HEK293 (cell line): ENCODE data around the gene PAQR5.

Experiments
- CTCF ChIA-PET: fragments of 350-600 bp; formaldehyde crosslinking; extraction: SDS; loops from one replicate; lab custom pipeline; 2021; ENCODE audit warnings: antibody characterized with exemption; lab: Yijun Ruan, JAX
- POLR2A ChIA-PET: fragments of 300-600 bp; formaldehyde crosslinking; extraction: SDS; loops from one replicate; lab custom pipeline; 2020; ENCODE audit warnings: antibody characterized with exemption, inconsistent platforms; lab: Yijun Ruan, JAX
- H3K27ac ChIP-seq: fragments of 200-500 bp; sonication (Bioruptor generic); 2 replicates; pipeline ENCODE4 v1.5.1; 2014; ENCODE audit warnings: low read depth, low read length, control low read depth, inconsistent platforms; ENCODE audit errors: extremely low read depth
- H3K36me3 ChIP-seq, 2 experiments: fragments of 200-500 bp in 1 of 2; sonication (Bioruptor generic) in 1 of 2; 1 replicate in 1 of 2; 2 replicates in 1 of 2; pipeline ENCODE4 v1.5.1; 2014 to 2017; ENCODE audit warnings: inconsistent platforms in 2 of 2, low read length in 2 of 2; ENCODE audit not compliant: control insufficient read depth in 2 of 2, insufficient read depth in 1 of 2
- H3K4me1 ChIP-seq: fragments of 200-500 bp; sonication (Bioruptor generic); 2 replicates; pipeline ENCODE4 v1.5.1; 2014; ENCODE audit warnings: mild to moderate bottlenecking, low read length, inconsistent platforms; ENCODE audit not compliant: control insufficient read depth, insufficient read depth
- H3K4me3 ChIP-seq: 2 replicates; pipeline ENCODE4 v1.5.1; 2011; ENCODE audit warnings: low read depth, mild to moderate bottlenecking, control low read depth, low read length, moderate library complexity
- H3K9me3 ChIP-seq: fragments of 200-500 bp; sonication (Bioruptor generic); 2 replicates; pipeline ENCODE4 v1.5.1; 2014; ENCODE audit warnings: low read depth, low read length, inconsistent platforms; ENCODE audit not compliant: control insufficient read depth, insufficient read depth
- EGR2 ChIP-seq: fragments of 450-650 bp; formaldehyde crosslinking; IDR thresholded peaks from 2 replicates; pipeline ENCODE4 v1.5.1; 2016; ENCODE audit warnings: low read depth, missing biosample characterization, missing genetic modification characterization
- GLIS2 ChIP-seq: fragments of 450-650 bp; formaldehyde crosslinking; IDR thresholded peaks from 2 replicates; pipeline ENCODE4 v1.5.1; 2016; ENCODE audit warnings: missing biosample characterization, missing genetic modification characterization
- INSM2 ChIP-seq: fragments of 450-650 bp; formaldehyde crosslinking; IDR thresholded peaks from 2 replicates; pipeline ENCODE4 v1.5.1; 2016; ENCODE audit warnings: missing biosample characterization, missing genetic modification characterization
- MYNN ChIP-seq: fragments of 450-650 bp; formaldehyde crosslinking; IDR thresholded peaks from 2 replicates; pipeline ENCODE4 v1.5.1; 2016; ENCODE audit warnings: missing biosample characterization, missing genetic modification characterization, borderline replicate concordance
- OSR2 ChIP-seq: fragments of 450-650 bp; formaldehyde crosslinking; IDR thresholded peaks from 2 replicates; pipeline ENCODE4 v1.5.1; 2016; ENCODE audit warnings: missing biosample characterization, missing genetic modification characterization
- OVOL3 ChIP-seq: fragments of 450-650 bp; formaldehyde crosslinking; IDR thresholded peaks from 2 replicates; pipeline ENCODE4 v1.5.1; 2016; ENCODE audit warnings: missing biosample characterization, missing genetic modification characterization
- PBX3 ChIP-seq: sonication (generic); formaldehyde crosslinking; IDR thresholded peaks from 2 replicates; pipeline ENCODE4 v1.8.1; 2022; ENCODE audit warnings: mild to moderate bottlenecking, moderate library complexity, missing genetic modification reagents
- REPIN1 ChIP-seq: fragments of 450-650 bp; formaldehyde crosslinking; IDR thresholded peaks from 2 replicates; pipeline ENCODE4 v1.5.1; 2017; ENCODE audit warnings: missing biosample characterization, missing genetic modification characterization, low read depth
- REST ChIP-seq: fragments of 450-650 bp; formaldehyde crosslinking; IDR thresholded peaks from 2 replicates; pipeline ENCODE4 v1.5.1; 2016; ENCODE audit warnings: missing biosample characterization, missing genetic modification characterization
- ZBTB48 ChIP-seq: fragments of 450-650 bp; formaldehyde crosslinking; IDR thresholded peaks from 2 replicates; pipeline ENCODE4 v1.5.1; 2016; ENCODE audit warnings: missing biosample characterization, missing genetic modification characterization
- ZFHX2 ChIP-seq: fragments of 450-650 bp; formaldehyde crosslinking; conservative IDR thresholded peaks from 2 replicates; pipeline ENCODE4 v1.5.1; 2016; ENCODE audit warnings: missing biosample characterization, missing genetic modification characterization
- ZFP3 ChIP-seq: fragments of 450-650 bp; formaldehyde crosslinking; IDR thresholded peaks from 2 replicates; pipeline ENCODE4 v1.5.1; 2016; ENCODE audit warnings: low read depth, missing biosample characterization, missing genetic modification characterization
- ZNF16 ChIP-seq: fragments of 450-650 bp; formaldehyde crosslinking; IDR thresholded peaks from 2 replicates; pipeline ENCODE4 v1.5.1; 2016; ENCODE audit warnings: low read depth, missing biosample characterization, missing genetic modification characterization
- ZNF175 ChIP-seq: fragments of 450-650 bp; formaldehyde crosslinking; IDR thresholded peaks from 2 replicates; pipeline ENCODE4 v1.5.1; 2016; ENCODE audit warnings: missing biosample characterization, missing genetic modification characterization
- ZNF23 ChIP-seq: fragments of 450-650 bp; formaldehyde crosslinking; IDR thresholded peaks from 2 replicates; pipeline ENCODE4 v1.5.1; 2016; ENCODE audit warnings: missing biosample characterization, missing genetic modification characterization, borderline replicate concordance
- ZNF24 ChIP-seq: fragments of 450-650 bp; formaldehyde crosslinking; IDR thresholded peaks from 2 replicates; pipeline ENCODE4 v1.5.1; 2016; ENCODE audit warnings: missing biosample characterization, missing genetic modification characterization
- ZNF26 ChIP-seq: fragments of 450-650 bp; formaldehyde crosslinking; IDR thresholded peaks from 2 replicates; pipeline ENCODE4 v1.5.1; 2016; ENCODE audit warnings: missing biosample characterization, missing genetic modification characterization
- ZNF488 ChIP-seq: fragments of 450-650 bp; formaldehyde crosslinking; IDR thresholded peaks from 2 replicates; pipeline ENCODE4 v1.5.1; 2016; ENCODE audit warnings: missing biosample characterization, missing genetic modification characterization
- ZNF521 ChIP-seq: fragments of 450-650 bp; formaldehyde crosslinking; IDR thresholded peaks from 2 replicates; pipeline ENCODE4 v1.5.1; 2017; ENCODE audit warnings: missing biosample characterization, mild to moderate bottlenecking, missing genetic modification characterization
- ZNF600 ChIP-seq: fragments of 450-650 bp; formaldehyde crosslinking; IDR thresholded peaks from 2 replicates; pipeline ENCODE4 v1.5.1; 2016; ENCODE audit warnings: missing biosample characterization, missing genetic modification characterization
- ZNF621 ChIP-seq: fragments of 450-650 bp; formaldehyde crosslinking; IDR thresholded peaks from 2 replicates; pipeline ENCODE4 v1.5.1; 2017; ENCODE audit warnings: missing biosample characterization, missing genetic modification characterization
- ZNF639 ChIP-seq: fragments of 450-650 bp; formaldehyde crosslinking; IDR thresholded peaks from 2 replicates; pipeline ENCODE4 v1.5.1; 2016; ENCODE audit warnings: missing biosample characterization, missing genetic modification characterization

Gene PAQR5

GRCh38 chr15:69369631-69370030, 70.9 kb downstream of the PAQR5 start:
- CTCF ChIA-PET: interaction anchor here (0.5 to 1.1 kb wide), 5 partner anchors 26 to 337 kb away, joined by 3 to 6 read pairs (median 4); no protein-coding TSS in a partner anchor

GRCh38 chr15:69373406-69373805, 74.7 kb downstream of the PAQR5 start:
- TF ChIP-seq ZNF26 (tag by site-specific recombination) (no peak), PBX3 (CRISPR knock-in tag) (no peak), OSR2 (tag by site-specific recombination) (no peak), ZFHX2 (no peak), REST (tag by site-specific recombination) (no peak), ZNF175 (tag by site-specific recombination) (no peak), OVOL3 (tag by site-specific recombination) (no peak), GLIS2 (no peak), INSM2 (tag by site-specific recombination) (no peak), ZNF621 (tag by site-specific recombination) (no peak)
- POLR2A ChIA-PET: no interaction called here
- CTCF ChIA-PET: no interaction called here
- no peaks in the 10 kb centered on the region for H3K4me1 ChIP-seq
- no peak overlapping the region for H3K27ac ChIP-seq
- no peak overlapping the region for H3K4me3 ChIP-seq
- H3K9me3 ChIP-seq: no peaks in the 10 kb centered on the region
- H3K36me3 ChIP-seq: no peaks in the 10 kb centered on the region

More at GRCh38 chr15:69369631-69370030, 70.9 kb downstream of the PAQR5 start:
- H3K27ac ChIP-seq: no peak overlapping the region
- TF ChIP-seq ZNF488 (tag by site-specific recombination) (no peak), EGR2 (tag by site-specific recombination) (no peak), ZFP3 (tag by site-specific recombination) (no peak), REPIN1 (tag by site-specific recombination) (no peak), MYNN (no peak), ZNF639 (tag by site-specific recombination) (no peak), ZBTB48 (tag by site-specific recombination) (no peak), ZNF16 (tag by site-specific recombination) (no peak), ZNF24 (tag by site-specific recombination) (no peak), ZFHX2 (no peak), ZNF23 (tag by site-specific recombination) (no peak), ZNF521 (tag by site-specific recombination) (no peak), ZNF600 (tag by site-specific recombination) (no peak)
- H3K4me3 ChIP-seq: no peak overlapping the region
- H3K4me1 ChIP-seq: no peaks in the 10 kb centered on the region
- H3K9me3 ChIP-seq: no peaks in the 10 kb centered on the region
- no peaks in the 10 kb centered on the region for H3K36me3 ChIP-seq
- POLR2A ChIA-PET: interaction anchor here (0.7 kb wide), 1 partner anchor 1162 kb away, joined by 3 read pairs; no protein-coding TSS in a partner anchor
